ENCODE measurements around the gene YJEFN3.

Gene YJEFN3

DNA sequence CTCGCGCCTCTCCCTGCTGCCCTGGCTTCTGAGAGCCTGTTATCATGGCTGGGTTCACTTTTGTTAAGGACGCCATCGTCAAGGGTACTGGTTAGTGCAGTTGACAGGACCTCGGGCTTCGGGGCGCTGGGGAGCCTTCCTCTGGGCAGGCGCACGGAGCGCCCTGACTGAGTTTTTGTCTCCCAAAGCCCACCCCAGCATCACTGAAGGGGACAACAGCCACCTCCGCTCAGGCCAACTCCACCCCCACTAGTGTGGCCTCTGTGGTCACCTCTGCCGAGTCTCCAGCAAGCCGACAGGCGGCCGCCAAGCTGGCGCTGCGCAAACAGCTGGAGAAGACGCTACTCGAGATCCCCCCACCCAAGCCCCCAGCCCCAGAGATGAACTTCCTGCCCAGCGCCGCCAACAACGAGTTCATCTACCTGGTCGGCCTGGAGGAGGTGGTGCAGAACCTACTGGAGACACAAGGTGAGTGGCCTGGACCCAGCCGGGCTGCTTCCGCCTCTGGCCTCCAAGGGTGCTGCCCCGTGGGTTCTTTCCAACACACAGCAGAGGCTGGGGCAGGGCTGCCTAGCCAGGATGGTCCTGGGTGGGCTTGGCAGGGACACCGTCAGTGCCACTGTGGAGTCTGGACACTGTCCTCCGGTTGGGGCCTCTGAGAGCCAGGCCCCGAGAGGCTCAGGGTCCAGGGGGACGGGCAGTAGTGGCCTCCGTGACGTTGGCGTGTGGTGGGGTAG lies 30.3 kb upstream of the YJEFN3 start:
- no peak for DNase-seq (ENCODE audit: low read depth)

DNA sequence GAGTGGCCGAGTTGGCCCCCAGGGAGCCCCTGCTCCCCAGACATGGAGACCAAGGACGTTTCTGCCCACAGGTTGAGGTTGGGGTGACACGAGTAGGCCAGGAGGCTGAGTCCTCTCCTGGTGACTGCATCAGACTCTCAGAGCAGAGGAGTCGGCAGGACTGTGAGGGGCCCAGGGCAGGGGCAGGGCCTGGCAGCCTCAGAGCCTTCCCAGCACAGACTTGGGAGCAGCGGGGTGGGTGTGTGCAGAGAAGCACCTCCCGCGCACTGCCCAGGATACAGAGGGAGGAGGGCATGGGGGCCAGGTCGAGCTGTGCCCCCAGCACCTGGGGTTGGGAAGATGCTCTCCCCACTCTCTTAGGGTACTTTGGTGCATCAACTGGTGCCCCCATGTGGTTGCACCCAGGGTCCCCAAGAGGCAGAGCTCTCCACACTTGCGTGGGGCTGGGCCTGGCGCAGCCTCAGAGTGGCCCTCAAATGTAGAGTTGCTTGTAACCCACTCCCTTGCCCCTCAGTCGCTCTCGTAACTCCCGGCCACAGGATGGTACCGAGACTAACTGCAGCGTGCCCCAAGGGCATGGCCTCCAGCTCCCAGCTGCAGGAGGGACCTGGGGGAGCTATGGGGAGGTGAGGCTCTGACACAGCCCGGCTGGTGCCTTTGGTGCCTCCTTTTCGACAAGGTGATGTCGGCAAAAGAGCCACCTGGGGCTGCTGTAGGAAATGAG lies 29.3 kb upstream of the YJEFN3 start:
- no peak for DNase-seq (ENCODE audit: low read depth)

DNA sequence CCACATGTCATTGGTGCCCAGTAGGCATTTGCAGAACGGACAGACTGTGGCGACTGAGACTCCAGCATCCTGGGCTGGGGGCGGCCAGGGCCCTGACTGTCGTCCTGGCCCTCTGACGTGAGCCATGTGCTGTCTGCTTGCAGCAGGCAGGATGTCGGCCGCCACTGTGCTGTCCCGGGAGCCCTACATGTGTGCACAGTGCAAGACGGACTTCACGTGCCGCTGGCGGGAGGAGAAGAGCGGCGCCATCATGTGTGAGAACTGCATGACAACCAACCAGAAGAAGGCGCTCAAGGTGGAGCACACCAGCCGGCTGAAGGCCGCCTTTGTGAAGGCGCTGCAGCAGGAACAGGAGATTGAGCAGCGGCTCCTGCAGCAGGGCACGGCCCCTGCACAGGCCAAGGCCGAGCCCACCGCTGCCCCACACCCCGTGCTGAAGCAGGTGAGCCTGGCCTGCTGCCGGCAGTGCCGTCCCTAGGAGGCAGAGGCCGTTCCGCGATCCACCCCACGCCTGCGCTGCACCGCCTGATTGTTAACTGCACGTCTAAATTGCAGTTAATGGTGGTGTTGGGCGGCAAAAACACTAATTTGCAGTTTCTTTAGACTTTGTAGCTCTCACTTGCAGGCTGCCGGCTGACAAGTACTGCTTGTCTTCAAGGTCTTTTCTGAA lies 27.6 kb upstream of the YJEFN3 start:
- no peak for DNase-seq (ENCODE audit: low read depth)

DNA sequence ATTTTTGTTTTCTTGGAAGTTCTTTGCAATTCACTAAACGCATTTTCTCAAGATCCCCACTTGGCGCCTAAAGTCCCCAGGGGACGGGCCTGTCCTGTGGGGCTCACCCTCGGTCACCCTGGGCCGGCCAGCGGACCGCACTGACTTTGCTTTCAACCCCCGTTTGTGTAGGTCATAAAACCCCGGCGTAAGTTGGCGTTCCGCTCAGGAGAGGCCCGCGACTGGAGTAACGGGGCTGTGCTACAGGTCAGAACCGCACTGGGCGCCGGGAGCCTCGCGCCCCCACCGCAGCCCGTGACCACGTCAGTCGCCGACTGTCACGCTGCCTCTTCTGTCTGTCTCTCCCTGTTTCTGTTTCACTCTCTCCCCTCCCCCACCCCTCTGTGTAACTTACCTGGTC lies 26.9 kb upstream of the YJEFN3 start:
- no peak for DNase-seq (ENCODE audit: low read depth)

DNA sequence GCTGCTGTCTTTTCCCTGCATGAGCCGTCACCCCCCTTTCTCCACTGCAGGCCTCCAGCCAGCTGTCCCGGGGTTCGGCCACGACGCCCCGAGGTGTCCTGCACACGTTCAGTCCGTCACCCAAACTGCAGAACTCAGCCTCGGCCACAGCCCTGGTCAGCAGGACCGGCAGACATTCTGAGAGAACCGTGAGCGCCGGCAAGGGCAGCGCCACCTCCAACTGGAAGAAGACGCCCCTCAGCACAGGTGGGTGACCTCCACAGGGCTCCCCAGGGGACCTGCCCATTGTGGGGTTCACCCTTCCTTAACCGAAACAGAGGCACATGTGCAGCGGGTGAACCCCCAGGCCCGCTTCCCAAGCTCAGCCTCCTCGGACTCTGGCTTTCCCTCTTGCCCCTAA lies 26.4 kb upstream of the YJEFN3 start:
- DNase-seq (ENCODE audit: low read depth): no peak

DNA sequence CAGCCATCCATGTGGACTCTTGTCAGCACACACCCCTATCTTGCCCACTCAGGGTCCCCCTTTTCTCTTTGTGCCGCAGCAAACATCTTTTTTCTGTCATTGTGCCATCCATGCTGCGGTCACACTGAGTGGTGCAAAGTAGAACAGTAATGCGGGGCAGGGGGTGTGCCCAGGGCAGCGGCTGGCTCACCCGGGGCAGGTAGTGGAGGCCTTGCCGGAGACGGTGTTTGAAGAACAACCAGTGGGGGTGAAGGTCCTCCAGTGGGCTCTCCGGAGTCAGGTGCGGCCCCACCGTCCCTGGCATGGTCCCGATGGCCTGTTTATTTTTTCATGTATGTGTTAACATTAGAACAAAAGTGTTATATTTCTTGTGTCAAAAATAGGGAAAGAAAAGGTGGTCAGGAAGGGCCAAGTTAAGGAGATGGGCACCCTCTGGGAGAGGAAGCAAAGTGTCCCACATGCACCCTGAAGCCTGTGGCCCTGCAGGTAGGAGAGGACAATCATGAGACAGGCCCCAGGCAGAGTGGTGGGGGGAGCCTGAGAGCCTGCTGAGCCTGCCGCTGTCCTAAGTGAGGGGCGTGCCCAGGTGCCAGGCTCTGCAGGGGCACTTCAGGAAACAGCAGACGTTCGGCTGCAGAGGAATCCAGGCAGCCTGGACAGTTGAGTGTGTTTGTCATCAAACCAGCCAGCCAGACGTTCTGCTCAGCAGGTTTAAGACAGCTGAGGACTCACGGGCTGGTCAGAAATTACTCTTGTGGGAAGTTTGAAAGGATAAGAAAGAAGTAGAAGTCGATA lies 25.7 kb upstream of the YJEFN3 start:
- DNase-seq (ENCODE audit: low read depth): no peak

DNA sequence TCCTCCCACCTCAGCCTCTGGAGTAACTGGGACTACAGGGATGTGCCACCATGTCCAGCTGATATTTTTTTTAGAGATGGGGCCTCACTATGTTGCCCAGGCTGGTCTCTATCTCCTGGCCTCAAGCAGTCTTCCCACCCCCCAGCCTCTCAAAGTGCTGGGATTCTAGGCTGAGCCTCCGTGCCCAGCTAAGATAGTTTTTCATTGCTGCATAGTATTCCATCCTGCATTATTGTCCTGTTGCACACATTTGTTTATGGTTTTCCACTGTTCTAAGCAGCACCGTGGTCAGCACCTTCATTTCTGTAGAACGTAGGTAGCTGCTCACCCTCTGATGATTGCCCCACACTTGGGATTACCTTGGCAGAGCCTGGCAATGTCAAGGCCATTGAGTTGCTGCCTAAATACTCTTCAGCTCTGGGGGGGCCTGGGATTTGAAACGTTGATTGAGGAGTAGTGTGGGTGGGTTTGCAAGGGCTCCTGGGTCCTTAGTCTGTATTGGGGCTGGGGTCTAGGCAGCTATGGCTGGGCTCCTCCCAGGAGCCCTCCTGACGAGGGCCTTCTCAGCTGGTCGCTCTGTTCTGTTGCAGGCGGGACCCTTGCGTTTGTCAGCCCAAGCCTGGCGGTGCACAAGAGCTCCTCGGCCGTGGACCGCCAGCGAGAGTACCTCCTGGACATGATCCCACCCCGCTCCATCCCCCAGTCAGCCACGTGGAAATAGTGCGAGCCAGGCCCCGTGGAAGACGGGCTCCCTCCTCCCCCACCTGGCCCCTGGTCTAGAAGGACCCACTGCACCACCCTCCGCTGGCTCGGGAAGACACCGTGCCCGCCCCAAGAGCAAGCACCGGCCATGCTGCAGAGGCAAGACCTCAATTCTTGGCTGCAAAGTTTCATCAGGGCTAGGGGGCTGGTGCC lies 23.7 kb upstream of the YJEFN3 start:
- DNase-seq (ENCODE audit: low read depth): no peak

DNA sequence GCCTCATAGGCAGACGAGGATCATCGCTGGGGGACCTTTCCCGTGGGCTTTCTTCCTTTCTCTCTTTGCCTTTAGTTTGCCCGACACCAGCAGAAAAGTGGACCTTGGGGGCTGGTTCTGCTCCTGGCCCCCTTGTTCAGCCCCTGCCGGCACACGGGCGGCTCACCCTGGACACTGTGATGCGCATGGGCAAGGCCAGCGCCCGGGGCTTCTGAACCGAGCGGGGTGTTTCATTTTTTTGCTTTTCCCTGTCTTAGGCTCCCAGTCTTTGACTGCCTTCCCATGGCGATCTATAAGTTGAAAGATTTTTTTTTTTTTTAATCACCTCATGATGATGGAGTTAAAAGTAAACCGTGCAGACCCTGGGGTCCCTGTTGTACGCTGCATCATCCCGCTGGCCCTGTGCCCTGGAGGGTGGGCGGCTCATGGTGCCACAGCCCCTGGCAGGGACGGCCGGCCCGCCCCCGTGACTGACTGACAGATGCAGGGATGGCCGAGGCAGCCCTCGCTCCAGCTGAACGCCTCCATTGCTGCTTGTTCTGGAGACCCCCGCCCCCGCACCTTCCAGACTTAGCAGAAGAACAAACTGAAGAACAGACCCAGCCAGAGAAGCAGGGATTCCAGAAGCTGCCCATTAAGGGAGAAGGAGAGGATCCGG lies 22.9 kb upstream of the YJEFN3 start:
- DNase-seq (ENCODE audit: low read depth): no peak

DNA sequence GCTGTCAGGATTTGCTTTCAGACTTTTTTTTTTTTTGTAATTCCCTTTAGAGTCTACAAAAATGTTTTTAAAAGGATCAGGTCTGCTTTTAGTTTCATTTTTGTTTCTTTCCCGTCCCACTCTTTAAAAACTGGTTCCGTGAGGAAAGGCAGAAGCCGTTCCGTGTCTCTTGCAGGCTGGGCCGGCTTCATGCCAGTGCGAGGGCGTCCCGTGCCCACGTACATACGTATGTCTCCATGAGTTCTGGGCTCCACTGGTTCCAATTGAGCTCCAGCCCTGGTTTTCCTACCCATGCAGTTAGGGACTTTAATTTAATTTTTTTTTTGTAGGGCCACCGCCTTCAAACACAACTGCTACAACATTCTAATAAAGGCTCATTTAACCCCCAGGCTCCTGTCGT lies 22.1 kb upstream of the YJEFN3 start:
- DNase-seq (ENCODE audit: low read depth): no peak

DNA sequence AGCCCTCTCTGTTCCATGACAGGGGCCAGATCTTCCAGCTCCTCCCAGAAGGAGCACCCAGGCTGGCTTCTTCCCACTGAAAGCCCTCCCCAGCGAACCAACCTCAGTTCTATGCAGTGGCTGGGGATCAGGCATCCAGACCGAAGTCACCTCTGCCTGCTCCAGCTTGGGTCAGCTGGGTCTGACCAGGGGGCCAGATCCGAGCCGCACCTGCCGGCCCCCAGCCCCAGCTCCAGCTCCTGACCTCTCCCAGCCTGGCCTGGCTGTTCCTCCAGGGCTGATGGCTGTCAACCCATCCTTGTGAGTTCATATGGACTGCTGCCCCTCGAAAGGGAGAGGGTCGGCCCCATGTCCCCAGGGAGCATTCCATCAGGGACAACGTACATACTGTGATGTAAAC lies 21.4 kb upstream of the YJEFN3 start:
- no peak for DNase-seq (ENCODE audit: low read depth)

DNA sequence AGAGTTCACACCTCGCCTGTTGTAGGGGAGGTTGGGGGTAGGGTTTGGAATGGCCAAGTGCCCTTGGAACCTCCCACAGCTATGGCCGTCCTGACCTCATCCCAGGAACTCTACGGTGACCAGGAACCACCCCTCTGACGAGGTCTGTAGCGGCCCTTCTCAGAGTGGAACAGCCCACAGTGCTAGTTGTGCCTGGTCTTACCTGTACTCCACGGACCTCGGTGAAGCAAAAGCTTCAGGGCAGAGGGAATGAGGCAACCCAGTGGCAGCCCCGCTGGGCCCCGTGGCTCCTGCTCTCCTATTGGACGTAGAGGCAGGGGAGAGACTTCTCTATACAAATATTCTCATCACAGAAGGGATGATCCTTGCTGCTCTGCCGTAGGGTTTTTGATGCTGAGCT lies 20.5 kb upstream of the YJEFN3 start:
- no peak for DNase-seq (ENCODE audit: low read depth)

DNA sequence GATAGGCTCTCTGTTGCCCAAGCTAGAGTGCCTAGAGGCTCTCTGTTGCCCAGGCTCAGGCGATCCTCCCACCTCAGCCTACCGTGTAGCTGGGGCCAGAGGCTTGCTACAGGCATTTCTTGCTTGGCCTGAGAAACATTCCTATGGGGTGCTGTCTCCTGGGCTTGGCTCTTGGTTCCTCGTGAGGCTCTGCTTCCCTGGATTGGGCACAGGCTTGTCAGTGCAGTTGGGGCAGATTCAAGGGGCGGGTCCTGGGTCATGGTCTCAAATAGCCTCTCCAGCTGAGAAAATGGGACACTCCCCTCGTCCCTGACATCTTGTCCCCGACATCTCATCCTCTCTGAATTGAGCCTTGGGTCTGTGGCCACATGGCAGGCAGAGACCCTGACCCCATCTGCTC lies 18.3 kb upstream of the YJEFN3 start:
- no peak for DNase-seq (ENCODE audit: low read depth)

DNA sequence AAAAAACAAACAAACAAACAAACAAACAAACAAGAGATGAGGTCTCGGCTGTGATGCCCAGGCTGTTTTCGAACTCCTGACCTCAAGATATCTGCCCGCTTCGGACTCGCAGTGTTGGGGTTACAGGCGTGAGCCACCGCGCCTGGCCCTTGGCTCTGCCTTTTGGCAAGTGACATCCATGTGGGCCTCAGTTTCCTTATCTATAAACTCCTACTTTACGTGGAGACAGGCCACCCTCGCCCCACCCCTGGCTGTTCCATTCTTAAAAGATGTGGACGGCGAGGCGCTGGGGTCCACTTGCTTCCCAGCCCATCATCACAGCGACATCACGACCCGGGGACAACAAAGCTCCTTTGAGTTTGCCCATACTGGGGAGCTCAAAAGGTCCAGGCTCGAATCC lies 15.0 kb upstream of the YJEFN3 start:
- no peak for DNase-seq (ENCODE audit: low read depth)

DNA sequence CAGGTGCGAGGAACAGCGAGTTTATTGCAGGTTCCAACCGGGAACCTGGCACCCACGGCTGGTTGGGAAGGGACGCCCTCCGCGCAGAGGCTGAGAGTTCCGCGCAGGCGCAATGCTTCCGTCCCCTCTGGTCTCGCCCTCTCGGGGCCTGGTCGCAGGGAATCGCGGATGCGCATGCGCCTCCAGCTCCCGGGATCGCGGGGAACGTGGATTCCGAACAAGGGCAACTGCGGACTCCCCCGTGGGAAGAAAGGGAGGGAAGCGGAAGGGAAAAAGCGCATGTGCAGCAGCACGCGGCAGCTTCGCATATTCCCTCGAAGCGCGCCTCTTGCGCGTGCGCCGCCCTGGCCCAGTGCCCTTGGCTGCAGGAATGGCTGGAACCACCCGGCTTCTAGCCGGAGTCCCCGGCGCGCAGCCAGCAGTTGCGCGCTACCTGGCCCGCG lies 14.5 kb upstream of the YJEFN3 start:
- DNase-seq (ENCODE audit: low read depth): no peak

DNA sequence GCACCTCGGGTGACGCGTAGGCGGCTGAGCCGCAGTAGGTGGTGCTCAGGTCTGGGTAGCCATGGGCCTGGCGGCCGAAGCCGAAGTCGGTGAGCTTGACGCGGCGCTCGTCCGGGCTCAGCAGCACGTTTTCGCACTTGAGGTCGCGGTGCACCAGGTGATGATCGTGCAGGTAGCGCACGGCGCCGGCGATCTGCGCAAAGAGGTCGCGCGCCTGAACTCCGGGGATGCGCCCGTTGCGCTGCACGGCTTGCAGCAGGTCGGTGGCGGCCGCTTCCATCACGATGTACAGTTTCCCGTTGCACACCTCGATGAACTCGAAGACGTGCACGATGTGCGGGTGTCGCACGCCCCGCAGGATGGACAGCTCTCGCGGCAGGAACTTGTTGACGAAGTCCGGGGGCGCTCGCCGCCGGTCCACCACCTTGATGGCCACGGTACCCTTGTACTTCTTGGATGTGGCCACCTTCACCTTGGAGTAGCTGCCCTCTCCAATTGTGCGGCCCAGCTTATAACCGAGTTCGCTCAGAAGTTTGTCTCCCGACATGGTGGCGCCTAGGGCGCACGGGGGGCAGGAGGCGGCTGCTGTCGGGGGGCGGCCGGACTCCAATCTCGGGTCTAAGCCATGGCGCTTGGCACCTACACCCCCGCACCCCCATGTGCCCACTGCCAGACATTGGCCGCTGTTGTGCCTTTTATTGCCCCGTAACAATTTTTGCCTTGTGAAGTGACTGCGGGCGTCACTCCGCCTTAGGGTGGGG lies 13.7 kb upstream of the YJEFN3 start, which contains the start of gene TSSK6:
TSS of gene TSSK6 (minus strand) at position 668 of the 761 bp plus-strand sequence. CDS start at position 547, 121 bp downstream.
- no peak for DNase-seq (ENCODE audit: low read depth)

DNA sequence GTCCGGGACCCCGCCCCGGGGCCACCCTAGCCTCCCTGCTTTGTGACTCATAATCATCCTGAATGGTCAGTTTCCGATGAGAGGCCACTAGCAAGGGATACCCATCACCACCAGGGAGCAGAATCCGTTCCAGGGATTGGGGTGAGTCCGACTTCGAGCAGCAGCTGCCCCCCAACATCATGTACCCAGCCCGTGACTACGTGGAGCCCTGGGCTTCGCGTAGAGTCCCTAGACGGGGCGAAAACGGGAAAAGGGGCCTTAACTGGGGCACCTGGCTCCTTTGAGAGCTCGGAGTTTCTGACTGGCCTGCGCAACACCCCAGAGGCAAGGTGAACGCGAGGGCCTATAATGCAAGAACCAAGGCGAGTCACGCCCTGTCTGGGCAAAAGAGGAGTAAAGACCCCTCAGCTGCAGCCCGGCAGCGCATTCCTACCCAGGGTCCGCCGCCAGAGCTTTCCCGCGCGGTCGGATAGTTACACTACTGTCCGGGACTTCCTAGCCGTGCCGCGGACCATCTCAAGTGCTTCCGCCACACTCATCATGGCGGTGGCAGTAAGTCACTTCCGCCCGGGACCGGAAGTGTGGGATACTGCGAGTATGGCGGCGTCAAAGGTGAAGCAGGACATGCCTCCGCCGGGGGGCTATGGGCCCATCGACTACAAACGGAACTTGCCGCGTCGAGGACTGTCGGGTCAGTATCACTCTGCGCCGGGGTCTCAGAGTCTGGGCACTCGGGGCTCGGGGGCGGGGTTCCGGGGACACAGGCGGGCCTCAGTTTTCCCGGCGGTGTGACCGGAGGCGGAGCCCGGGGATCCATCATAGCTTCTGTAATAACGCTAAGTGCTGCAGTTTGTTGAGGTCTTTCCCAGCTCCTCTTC lies 12.8 kb upstream of the YJEFN3 start, which contains the start of gene NDUFA13:
TSS of gene NDUFA13 (plus strand) at position 584 of the 878 bp plus-strand sequence. CDS start at position 598, 14 bp downstream.
- DNase-seq (ENCODE audit: low read depth): peak; percentile 93

DNA sequence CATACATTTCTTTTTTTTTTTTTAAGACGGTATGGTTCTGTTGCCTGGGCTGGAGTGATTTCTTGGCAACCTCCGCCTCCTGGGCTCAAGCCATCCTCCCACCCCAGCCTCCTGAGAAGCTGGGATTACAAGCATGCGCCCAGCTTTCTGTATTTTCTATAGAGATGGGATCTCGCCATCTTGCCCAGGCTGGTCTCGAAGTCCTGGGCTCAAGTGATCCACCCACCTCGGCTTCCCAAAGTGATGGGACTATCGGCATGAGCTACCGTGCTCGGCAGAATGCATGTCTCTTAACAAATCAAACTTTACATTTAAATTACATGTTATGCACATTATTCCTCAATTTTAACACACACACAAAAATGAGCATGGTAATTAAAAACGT lies 11.5 kb upstream of the YJEFN3 start:
- DNase-seq (ENCODE audit: low read depth): no peak

DNA sequence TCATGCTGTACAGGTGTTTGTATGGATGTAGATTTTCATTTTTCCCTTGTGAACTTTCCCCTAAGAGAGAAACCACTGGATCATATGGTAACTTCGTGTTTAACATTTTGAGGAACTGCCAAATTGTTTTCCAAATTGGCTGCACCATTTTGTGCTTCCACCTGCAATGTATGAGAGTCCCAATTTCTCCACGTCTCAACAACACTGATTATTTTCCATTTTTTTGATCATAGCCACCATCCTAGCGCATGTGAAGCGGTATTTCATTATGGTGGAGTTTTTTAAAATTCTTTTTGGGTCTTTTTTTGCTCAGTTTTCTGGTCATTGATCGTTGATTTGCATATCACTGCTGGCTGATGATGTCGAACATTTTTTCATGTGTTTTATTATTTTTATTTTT lies 7.7 kb upstream of the YJEFN3 start:
- DNase-seq (ENCODE audit: low read depth): no peak

DNA sequence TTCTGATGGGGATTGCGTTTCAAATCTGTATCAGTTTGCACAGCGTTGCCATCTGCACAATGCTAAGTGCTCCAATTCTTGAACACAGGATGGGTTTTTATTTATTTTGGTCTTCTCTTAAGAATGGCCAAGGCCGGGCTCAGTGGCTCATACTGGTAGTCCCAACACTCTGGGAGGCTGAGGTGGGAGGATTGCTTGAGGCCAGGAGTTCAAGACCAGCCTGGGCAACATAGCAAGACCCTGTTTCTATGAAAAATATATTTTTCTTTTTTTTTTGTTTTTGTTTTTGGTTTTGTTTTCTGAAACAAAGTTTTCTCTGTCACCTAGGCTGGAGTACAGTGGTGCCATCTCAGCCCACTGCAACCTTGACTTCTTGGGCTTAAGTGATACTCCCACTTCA lies 5.5 kb upstream of the YJEFN3 start:
- no peak for DNase-seq (ENCODE audit: low read depth)

Measured in stimulated activated CD8-positive, alpha-beta memory T cell treated with anti-CD3 and anti-CD28 coated beads, Interleukin-7, amount 100 ng/mL, for 24 hours (primary cell).